CD8-positive, alpha-beta memory T cell (primary cell): Measurements from ENCODE around the gene CUX1. TPM values are rescaled to one million over a fixed set of nuclear protein-coding genes. Genes with fewer than 3 reads are reported as not detected.
"Not testable (repeated sequence)": the region's sequence is repeated elsewhere in the genome, so short reads cannot be mapped to it uniquely, and the experiment has no call there.

Experiments used
- CTCF ChIA-PET: fragments of 350-600 bp; sonication (Branson Sonifier 250); formaldehyde crosslinking; loops from one replicate; lab custom pipeline; 2021; ENCODE audit warnings: antibody characterized with exemption; lab: Charles Lee
- POLR2A ChIA-PET: fragments of 350-600 bp; sonication (Branson Sonifier 250); formaldehyde crosslinking; loops from one replicate; lab custom pipeline; 2021; ENCODE audit warnings: antibody characterized with exemption; lab: Charles Lee
- DNase-seq, 5 donors: peaks; one replicate each; pipeline versions ENCODE4 v3.0.0 to v3.0.0-alpha.2; 2020 to 2022; ENCODE audit warnings: mixed read lengths in 1 of 5
- H3K27ac ChIP-seq: one replicate; pipeline ENCODE4 v1.7.0; 2013; ENCODE audit warnings: low read depth, mild to moderate bottlenecking, low read length, moderate library complexity
- H3K27me3 ChIP-seq: 2 replicates; pipeline ENCODE4 v1.7.0; 2013; ENCODE audit warnings: low read length, mild to moderate bottlenecking; ENCODE audit not compliant: insufficient read depth, poor library complexity, severe bottlenecking
- H3K36me3 ChIP-seq: 2 replicates; pipeline ENCODE4 v1.7.0; 2013; ENCODE audit warnings: mild to moderate bottlenecking, low read length, moderate library complexity; ENCODE audit not compliant: insufficient read depth
- H3K4me1 ChIP-seq: 2 replicates; pipeline ENCODE4 v1.7.0; 2013; ENCODE audit warnings: mild to moderate bottlenecking, low read length, moderate library complexity; ENCODE audit not compliant: insufficient read depth
- H3K4me3 ChIP-seq: 2 replicates; pipeline ENCODE4 v1.7.0; 2013; ENCODE audit warnings: mild to moderate bottlenecking, low read length
- H3K9me3 ChIP-seq: 2 replicates; pipeline ENCODE4 v1.7.0; 2013; ENCODE audit warnings: mild to moderate bottlenecking, low read length
- H3K27ac Mint-ChIP-seq, 8 donors: one replicate each; pipeline ENCODE4 v1.8.0; 2020 to 2021; ENCODE audit warnings: mixed read lengths in 8 of 8, mild to moderate bottlenecking in 6 of 8, inconsistent platforms in 3 of 8, moderate library complexity in 3 of 8
- H3K27me3 Mint-ChIP-seq, 2 donors: one replicate each; pipeline ENCODE4 v1.8.0; 2020 to 2021; ENCODE audit warnings: mixed read lengths in 2 of 2, mild to moderate bottlenecking in 1 of 2, moderate library complexity in 1 of 2
- H3K36me3 Mint-ChIP-seq, 3 donors: one replicate each; pipeline ENCODE4 v1.8.0; 2020 to 2021; ENCODE audit warnings: mixed read lengths in 3 of 3, inconsistent platforms in 1 of 3, mild to moderate bottlenecking in 1 of 3
- H3K4me1 Mint-ChIP-seq, 3 donors: one replicate each; pipeline ENCODE4 v1.8.0; 2020 to 2021; ENCODE audit warnings: mixed read lengths in 3 of 3, inconsistent platforms in 1 of 3, mild to moderate bottlenecking in 1 of 3
- H3K4me3 Mint-ChIP-seq, 7 donors: one replicate each; pipeline ENCODE4 v1.8.0; 2020 to 2021; ENCODE audit warnings: mixed read lengths in 7 of 7, mild to moderate bottlenecking in 6 of 7, moderate library complexity in 4 of 7, inconsistent platforms in 2 of 7
- H3K9me3 Mint-ChIP-seq, 5 donors: one replicate each; pipeline ENCODE4 v1.8.0; 2020 to 2022; ENCODE audit warnings: mixed read lengths in 5 of 5, mild to moderate bottlenecking in 3 of 5, moderate library complexity in 2 of 5, inconsistent platforms in 1 of 5
- polyA plus RNA-seq: library from polyadenylated mRNA; unstranded; fragments of 300-500 nt; fragmentation: Illumina TruSeq; gene quantifications from one replicate; pipeline ENCODE4 v1.2.3, GENCODE V29; 2021
- total RNA-seq, 2 experiments: library from RNA; stranded (reverse); gene quantifications; one replicate each; pipeline ENCODE4 v1.2.3, GENCODE V29; 2021

Gene CUX1
- total and polyA plus RNA-seq, 3 experiments from 2014 or later = 23.2 to 26.4 (median 23.6) TPM

GRCh38 chr7:101927802-101928201 lies 110.4 kb downstream of the CUX1 start:
- no peak for DNase-seq
- Mint-ChIP-seq H3K9me3 (no peaks in the 10 kb centered on the region), H3K27me3 (no peaks in the 10 kb centered on the region), H3K27ac (no peak overlapping the region), H3K4me3 (no peak overlapping the region), H3K4me1 (peaks cover 8 to 14% (median 11%) of the 10 kb centered on the region in 3 donors), H3K36me3 (peaks cover 3 to 6% (median 5%) of the 10 kb centered on the region in 3 donors)
- Histone ChIP-seq H3K9me3 (no peaks in the 10 kb centered on the region), H3K27me3 (no peaks in the 10 kb centered on the region), H3K4me1 (no peaks in the 10 kb centered on the region), H3K4me3 (no peak overlapping the region), H3K27ac (no peak overlapping the region), H3K36me3 (no peaks in the 10 kb centered on the region)
- POLR2A ChIA-PET = no interaction called here
- CTCF ChIA-PET = no interaction called here

GRCh38 chr7:101929256-101929655 lies 111.8 kb downstream of the CUX1 start:
- no peak overlapping the region for H3K4me3 ChIP-seq
- no peak for DNase-seq
- Mint-ChIP-seq H3K4me1 (peaks cover 5 to 8% (median 6%) of the 10 kb centered on the region in 3 donors), H3K27me3 (no peaks in the 10 kb centered on the region), H3K36me3 (peaks cover 2 to 6% (median 5%) of the 10 kb centered on the region in 3 donors), H3K4me3 (no peak overlapping the region), H3K27ac (no peak overlapping the region), H3K9me3 (no peaks in the 10 kb centered on the region)
- H3K36me3 ChIP-seq = no peaks in the 10 kb centered on the region
- no peaks in the 10 kb centered on the region for H3K9me3 ChIP-seq
- no peaks in the 10 kb centered on the region for H3K27me3 ChIP-seq
- CTCF ChIA-PET = interaction anchor here (0.9 kb wide), 1 partner anchor 404 kb away, joined by 3 read pairs; no protein-coding TSS in a partner anchor
- no peaks in the 10 kb centered on the region for H3K4me1 ChIP-seq
- no peak overlapping the region for H3K27ac ChIP-seq
- POLR2A ChIA-PET = no interaction called here

DNA sequence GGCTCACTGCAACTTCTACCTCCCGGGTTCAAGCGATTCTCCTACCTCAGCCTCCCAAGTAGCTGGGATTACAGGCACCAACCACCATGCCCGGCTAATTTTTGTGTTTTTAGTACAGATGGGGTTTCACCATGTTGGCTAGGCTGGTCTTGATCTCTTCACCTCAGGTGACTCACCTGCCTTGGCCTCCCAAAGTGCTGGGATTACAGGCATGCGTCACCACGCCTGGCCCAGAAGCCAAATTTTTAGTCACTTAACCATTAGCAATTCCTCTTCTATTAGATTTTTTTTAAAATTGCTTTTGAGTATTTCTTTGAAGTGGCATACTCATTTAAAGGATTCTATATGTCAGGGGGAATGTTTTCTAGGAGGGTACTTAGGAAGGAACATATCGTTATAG lies 112.5 kb downstream of the CUX1 start:
- H3K36me3 ChIP-seq, H3K27ac Mint-ChIP-seq, POLR2A ChIA-PET, H3K4me1 Mint-ChIP-seq, CTCF ChIA-PET, H3K4me3 ChIP-seq, H3K9me3 Mint-ChIP-seq, H3K4me1 ChIP-seq, DNase-seq, H3K27me3 ChIP-seq, H3K27ac ChIP-seq, H3K4me3 Mint-ChIP-seq, H3K27me3 Mint-ChIP-seq, H3K9me3 ChIP-seq, H3K36me3 Mint-ChIP-seq: not testable (repeated sequence)

GRCh38 chr7:101932083-101932482 lies 114.7 kb downstream of the CUX1 start:
- H3K4me1 Mint-ChIP-seq = peaks cover 5 to 8% (median 6%) of the 10 kb centered on the region in 3 donors
- ChIA-PET CTCF (no interaction called here), POLR2A (no interaction called here)
- no peak overlapping the region for H3K4me3 Mint-ChIP-seq
- no peaks in the 10 kb centered on the region for H3K9me3 Mint-ChIP-seq
- Histone ChIP-seq H3K27me3 (no peaks in the 10 kb centered on the region), H3K9me3 (no peaks in the 10 kb centered on the region), H3K27ac (no peak overlapping the region), H3K36me3 (no peaks in the 10 kb centered on the region), H3K4me1 (no peaks in the 10 kb centered on the region), H3K4me3 (no peak overlapping the region)
- no peak for DNase-seq
- H3K36me3 Mint-ChIP-seq = peaks cover 0 to 2% (median under 1%) of the 10 kb centered on the region in 3 donors
- no peaks in the 10 kb centered on the region for H3K27me3 Mint-ChIP-seq
- H3K27ac Mint-ChIP-seq = no peak overlapping the region

DNA sequence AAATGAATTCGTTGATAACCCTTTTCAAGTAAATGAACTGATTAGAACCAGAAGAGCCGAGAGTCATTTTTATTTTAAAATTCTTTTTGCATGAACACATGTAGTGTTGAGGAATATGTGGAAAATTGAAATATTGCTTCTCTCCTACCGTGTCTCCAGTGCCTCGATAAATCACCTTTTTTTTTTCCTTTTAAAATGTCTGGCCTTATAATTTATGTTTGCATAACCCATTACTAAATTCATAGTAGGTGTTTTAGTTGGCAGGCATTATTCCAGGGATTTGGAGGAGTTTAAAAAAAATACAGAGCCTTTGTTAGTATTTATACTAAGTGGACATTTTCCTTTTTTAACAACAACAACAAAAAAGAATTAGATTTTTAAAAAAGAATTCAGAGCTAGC lies 115.6 kb downstream of the CUX1 start:
- POLR2A ChIA-PET = no interaction called here
- no peak overlapping the region for H3K27ac ChIP-seq

GRCh38 chr7:101933688-101934121 lies 116.3 kb downstream of the CUX1 start:
- Histone ChIP-seq H3K27ac (no peak overlapping the region), H3K4me3 (no peak overlapping the region), H3K4me1 (no peaks in the 10 kb centered on the region), H3K9me3 (no peaks in the 10 kb centered on the region), H3K27me3 (no peaks in the 10 kb centered on the region), H3K36me3 (no peaks in the 10 kb centered on the region)
- Mint-ChIP-seq H3K36me3 (peaks cover 1 to 4% (median 4%) of the 10 kb centered on the region in 3 donors), H3K9me3 (no peaks in the 10 kb centered on the region), H3K27me3 (no peaks in the 10 kb centered on the region), H3K4me3 (no peak overlapping the region), H3K27ac (no peak overlapping the region), H3K4me1 (peaks cover 5 to 8% (median 6%) of the 10 kb centered on the region in 3 donors)
- CTCF ChIA-PET = no interaction called here
- DNase-seq = no peak
- POLR2A ChIA-PET = no interaction called here

More for the DNA sequence above, 115.6 kb downstream of the CUX1 start:
- no peaks in the 10 kb centered on the region for H3K4me1 ChIP-seq
- peaks cover 1 to 4% (median 4%) of the 10 kb centered on the region in 3 donors for H3K36me3 Mint-ChIP-seq
- no peak overlapping the region for H3K4me3 Mint-ChIP-seq
- DNase-seq = no peak
- H3K9me3 ChIP-seq = no peaks in the 10 kb centered on the region
- no peak overlapping the region for H3K4me3 ChIP-seq
- H3K27me3 Mint-ChIP-seq = no peaks in the 10 kb centered on the region
- H3K36me3 ChIP-seq = no peaks in the 10 kb centered on the region
- H3K4me1 Mint-ChIP-seq = peaks cover 5 to 8% (median 6%) of the 10 kb centered on the region in 3 donors
- no peaks in the 10 kb centered on the region for H3K27me3 ChIP-seq
- no peaks in the 10 kb centered on the region for H3K9me3 Mint-ChIP-seq
- CTCF ChIA-PET = no interaction called here
- no peak overlapping the region for H3K27ac Mint-ChIP-seq

DNA sequence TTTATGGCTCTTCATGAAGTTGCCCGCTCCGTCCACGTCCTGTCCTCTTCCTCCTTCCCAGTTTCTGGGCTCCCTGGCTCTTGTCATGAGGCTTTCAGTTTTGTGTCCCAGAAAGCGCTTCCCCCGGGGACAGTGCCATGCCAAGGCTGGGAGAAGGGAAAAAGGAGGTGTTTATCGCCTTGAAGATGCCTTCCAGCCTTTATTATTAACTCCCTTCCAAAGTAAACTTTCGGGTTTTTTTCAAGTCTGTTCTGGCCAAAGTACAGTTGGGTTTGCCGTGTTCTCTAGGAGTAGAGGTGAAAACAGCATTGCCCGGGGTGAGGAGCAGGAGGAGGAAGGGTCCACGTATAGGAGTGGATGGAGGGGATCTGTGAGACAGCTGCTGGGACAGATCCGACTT lies 117.2 kb downstream of the CUX1 start:
- Histone ChIP-seq H3K27me3 (no peaks in the 10 kb centered on the region), H3K4me3 (no peak overlapping the region), H3K36me3 (no peaks in the 10 kb centered on the region), H3K27ac (no peak overlapping the region), H3K9me3 (no peaks in the 10 kb centered on the region), H3K4me1 (no peaks in the 10 kb centered on the region)
- Mint-ChIP-seq H3K36me3 (peaks cover 1 to 4% (median 4%) of the 10 kb centered on the region in 3 donors), H3K9me3 (no peaks in the 10 kb centered on the region), H3K27me3 (no peaks in the 10 kb centered on the region), H3K4me1 (peaks cover 3 to 11% (median 5%) of the 10 kb centered on the region in 3 donors), H3K27ac (no peak overlapping the region), H3K4me3 (no peak overlapping the region)
- DNase-seq = no peak
- ChIA-PET CTCF (no interaction called here), POLR2A (interaction anchor here (0.6 kb wide), 1 partner anchor 14 kb away, joined by 3 read pairs; no protein-coding TSS in a partner anchor)

- no peak overlapping the region for H3K4me3 ChIP-seq
- Mint-ChIP-seq H3K36me3 (peaks cover 1 to 4% (median 4%) of the 10 kb centered on the region in 3 donors), H3K4me3 (no peak overlapping the region), H3K27me3 (no peaks in the 10 kb centered on the region), H3K27ac (no peak overlapping the region), H3K4me1 (peaks cover 3 to 8% (median 5%) of the 10 kb centered on the region in 3 donors), H3K9me3 (no peaks in the 10 kb centered on the region)
- no peaks in the 10 kb centered on the region for H3K9me3 ChIP-seq
- ChIA-PET POLR2A (no interaction called here), CTCF (no interaction called here)
- H3K4me1 ChIP-seq = no peaks in the 10 kb centered on the region
- no peak overlapping the region for H3K27ac ChIP-seq
- DNase-seq = no peak
- no peaks in the 10 kb centered on the region for H3K27me3 ChIP-seq
- no peaks in the 10 kb centered on the region for H3K36me3 ChIP-seq
Observed at GRCh38 chr7:101935521-101936141, 118.2 kb downstream of the CUX1 start.
